Measurements from ENCODE around the gene SDK2.
"Not testable (repeated sequence)": the region's sequence is repeated elsewhere in the genome, so short reads cannot be mapped to it uniquely, and the experiment has no call there.

The SDK2 gene

DNA sequence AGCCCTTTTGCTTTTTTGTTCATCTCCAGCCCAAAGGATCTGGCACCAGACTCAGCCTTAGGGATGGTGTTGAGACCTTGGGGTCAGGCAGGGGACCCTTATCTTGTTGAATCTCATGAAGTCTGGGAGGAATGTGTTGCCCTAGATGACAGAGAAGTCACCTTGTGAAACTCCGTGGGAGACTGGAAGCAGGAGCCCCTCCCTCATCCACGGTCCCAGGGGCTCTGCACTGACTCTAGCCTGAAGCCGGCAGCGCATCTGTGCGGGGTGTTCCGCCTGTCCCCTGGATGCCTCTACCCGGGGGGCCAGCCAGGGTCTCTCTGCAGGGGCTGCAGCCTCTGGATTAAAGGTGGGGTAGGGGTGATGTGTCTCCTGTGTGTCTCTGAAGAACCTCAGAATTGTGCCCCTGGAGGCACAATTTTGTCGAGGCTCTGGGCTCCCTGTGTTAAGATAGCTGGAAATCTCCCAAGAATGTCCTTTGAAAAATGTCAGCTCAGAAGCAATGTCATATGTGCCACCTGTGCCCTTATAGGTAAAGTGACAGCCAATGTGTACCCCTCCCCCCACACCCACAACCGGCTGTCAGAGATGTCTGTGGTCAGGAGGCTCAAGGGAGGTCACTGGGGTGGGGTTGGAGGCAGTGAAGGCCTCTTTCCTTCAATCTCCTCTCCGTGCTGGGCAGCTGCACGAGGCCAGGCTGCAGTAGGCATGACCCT, 300.3 kb downstream of the SDK2 start:
- no peak for DNase-seq (ENCODE audit: low read depth in 2 of 2)

DNA sequence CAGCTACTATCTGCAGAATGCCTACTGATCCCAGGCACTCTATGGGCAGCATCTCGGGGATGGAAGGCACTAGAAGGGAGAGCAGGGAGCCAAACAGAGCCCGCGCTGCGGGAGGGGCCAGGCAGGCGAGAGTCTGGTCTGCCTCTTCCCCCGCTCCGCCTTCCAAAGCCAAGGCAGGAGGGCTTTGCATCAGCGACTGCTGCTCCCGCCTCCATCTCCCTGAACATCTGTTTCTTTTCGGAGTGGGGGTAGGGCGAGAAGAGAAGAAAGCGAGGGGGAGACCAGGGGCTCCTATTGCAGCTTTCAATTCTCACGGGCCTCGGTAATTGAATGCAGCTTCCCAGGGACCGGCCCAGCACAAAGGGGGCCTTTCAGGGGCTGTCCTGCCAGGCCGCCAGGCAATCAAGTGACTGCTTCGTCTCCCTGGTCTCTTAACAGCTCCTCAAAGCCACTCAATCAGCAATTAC, 301.0 kb downstream of the SDK2 start:
- DNase-seq (ENCODE audit: low read depth in 2 of 2): no peak

DNA sequence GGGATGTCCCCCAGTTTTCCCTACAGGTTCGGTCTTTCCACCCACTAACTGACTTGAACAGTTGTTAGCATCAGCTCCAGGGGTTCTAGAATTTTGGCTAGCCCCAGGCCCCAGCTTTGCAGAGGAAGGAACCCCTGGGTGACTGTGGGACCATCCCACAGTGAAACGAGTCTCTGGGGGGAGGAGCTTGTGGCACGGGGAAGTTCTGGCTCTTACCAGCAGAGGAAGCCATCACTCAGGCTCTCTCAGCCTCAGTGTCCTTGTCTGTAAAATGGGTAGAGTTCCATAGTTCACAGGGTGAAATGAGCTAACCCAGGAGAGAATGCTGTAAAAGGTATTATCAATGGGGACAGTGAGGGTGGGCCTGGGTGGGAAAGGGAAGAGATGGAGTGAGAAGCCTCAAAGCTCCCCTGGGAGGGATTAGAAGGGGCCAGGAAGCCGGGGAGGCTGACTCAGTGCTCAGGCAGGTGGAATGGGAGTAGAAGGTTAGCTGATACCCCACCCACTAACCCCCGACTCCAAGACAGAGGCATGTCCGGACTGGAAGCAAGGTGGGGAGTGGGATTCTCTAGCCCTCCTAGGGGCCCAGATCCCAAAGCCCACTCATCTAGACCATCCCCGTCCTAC, 301.6 kb downstream of the SDK2 start:
- no peak for DNase-seq (ENCODE audit: low read depth in 2 of 2)

DNA sequence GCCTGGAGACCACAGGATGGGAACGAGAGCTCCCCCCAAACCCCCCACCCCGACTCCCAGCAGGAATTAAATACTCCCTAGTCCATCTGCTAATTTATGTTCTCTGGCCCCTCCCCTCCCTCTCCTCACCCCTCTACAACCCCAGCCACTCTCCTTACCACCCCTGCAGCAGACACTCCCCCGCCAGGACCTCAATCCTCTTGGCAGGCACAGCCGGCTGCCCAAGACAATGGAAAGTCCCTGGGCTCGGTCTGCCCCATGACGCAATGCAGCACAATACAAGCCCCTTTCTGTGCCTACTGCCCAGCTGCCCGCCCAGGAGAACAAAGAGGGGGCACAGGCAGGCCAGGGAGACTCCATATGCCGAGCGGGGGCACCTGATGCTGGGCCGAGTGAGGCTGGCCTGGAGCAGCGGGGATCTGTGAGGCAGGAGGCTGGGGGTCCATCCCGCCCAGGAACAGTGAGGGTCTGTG, 302.2 kb downstream of the SDK2 start:
- DNase-seq (ENCODE audit: low read depth in 2 of 2): no peak

GRCh38 chr17:73341350-73342049, 302.7 kb downstream of the SDK2 start:
- DNase-seq (ENCODE audit: low read depth in 2 of 2): no peak

DNA sequence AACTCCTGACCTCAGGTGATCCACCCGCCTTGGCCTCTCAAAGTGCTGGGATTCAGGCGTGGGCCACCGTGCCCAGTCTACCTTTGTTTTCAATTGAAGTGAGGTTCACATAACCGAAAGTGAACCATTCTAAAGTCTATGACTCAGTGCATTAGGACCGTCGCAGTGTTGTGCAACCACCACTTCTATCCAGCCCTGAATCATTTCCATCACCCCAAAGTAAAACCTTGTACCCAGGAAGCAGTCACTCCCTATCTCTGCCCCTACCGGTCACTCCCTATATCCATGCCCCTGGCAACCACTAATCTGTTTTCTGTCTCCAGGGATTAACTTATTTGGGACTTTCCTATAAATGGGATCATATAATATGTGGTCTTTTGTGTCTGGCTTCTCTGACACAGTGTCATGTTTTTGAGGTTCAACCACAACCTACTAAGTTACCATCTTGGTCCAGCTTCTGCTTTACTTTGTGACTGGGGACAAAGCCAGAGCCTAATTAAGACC, 304.1 kb downstream of the SDK2 start:
- DNase-seq (ENCODE audit: low read depth in 2 of 2): no peak

DNA sequence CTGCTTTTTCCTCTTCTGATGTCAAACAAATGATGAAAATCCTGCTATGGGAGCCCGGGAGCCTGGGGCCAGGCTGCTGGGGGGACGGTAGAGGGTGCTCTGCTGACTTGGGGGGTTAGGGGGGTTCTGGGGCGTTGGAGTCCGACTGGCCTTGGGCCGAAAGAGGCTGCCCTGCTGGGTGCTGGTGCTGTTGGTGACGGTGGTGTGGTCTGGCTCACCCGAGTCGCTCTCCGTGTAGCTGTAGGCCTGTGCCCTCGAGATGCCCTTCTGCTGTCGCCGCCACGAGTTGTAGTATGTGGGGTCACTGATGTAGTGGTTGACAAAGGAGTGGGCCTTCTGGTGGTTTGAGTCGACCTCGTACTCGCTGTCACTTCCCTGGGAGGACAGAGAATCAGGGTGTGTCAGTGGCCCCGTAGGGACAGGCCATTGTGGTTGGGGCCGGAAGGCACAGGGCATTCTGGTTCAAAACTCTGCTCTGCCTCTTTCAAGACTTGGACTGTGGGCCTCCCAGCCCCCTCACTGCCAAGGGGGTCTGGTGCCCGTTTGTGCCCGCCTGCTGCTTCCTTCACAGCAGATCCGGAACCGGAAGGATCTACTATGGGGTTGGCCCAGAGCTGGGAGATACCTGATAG, 305.6 kb downstream of the SDK2 start:
- DNase-seq (ENCODE audit: low read depth in 2 of 2): no peak

GRCh38 chr17:73338050-73338521, 306.2 kb downstream of the SDK2 start:
- no peak for DNase-seq (ENCODE audit: low read depth in 2 of 2)

DNA sequence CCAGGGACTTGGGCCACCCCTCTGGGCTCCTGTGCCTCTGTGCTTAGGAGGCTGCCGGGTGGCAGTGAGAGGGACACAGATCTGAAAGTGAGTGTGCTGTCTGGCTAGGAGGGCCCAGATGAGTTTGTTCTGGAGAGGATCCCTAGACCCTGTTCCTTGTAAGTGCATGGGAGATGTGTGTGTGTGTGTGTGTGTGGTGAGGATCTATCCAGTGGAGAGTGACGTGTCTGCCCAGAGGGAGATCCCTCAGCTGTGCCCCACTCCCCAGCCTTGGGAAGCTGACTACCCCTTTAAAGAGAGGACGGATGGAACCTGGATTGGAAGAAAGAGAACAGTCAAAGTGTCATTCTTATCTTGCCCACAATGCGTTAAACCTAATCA, 306.9 kb downstream of the SDK2 start:
- DNase-seq (ENCODE audit: low read depth in 2 of 2): no peak

DNA sequence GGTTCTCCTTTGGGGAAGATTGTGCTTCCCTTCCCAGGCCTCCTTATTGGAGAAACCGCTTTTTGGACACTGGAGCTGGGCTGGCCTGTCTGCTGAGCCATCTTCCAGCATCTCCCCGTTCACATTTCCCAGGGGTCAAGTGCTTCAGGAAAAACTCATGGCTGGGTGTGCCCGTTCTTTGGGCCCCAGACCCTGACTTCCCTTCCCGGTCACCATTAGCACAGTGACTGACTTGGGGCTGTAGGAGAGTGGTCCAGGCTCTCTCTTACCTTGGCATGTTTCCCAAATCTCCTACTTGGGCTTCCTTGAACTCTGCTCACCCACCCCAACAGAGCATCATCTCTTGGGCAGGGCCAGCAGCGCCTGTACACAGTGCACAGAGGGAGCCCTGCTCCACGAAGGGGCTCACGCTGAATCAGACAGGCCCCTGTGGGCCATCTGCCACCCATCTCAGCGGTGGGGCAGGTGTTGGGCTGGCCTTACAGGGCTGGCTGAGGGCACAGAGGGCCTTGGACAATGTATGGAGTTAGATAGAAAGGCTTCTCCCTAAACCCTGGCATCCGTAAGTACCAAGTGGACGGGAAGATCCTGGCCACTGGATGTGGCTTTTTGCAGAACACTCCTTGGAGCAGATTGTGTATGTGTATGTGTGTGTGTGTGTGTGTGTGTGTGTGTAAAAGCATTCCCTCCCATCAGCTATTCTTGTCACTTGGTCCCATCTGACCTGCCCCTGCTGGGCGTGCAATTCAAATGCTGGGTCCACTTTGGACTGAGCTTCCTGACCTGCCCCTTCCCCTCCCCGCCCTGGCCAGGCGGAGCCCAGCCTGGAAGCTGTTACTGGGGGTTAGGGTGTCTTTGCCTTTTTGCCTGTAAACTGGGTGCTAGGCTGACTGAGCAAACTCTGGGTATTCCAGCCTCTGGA, 307.6 kb downstream of the SDK2 start:
- no peak for DNase-seq (ENCODE audit: low read depth in 2 of 2)

DNA sequence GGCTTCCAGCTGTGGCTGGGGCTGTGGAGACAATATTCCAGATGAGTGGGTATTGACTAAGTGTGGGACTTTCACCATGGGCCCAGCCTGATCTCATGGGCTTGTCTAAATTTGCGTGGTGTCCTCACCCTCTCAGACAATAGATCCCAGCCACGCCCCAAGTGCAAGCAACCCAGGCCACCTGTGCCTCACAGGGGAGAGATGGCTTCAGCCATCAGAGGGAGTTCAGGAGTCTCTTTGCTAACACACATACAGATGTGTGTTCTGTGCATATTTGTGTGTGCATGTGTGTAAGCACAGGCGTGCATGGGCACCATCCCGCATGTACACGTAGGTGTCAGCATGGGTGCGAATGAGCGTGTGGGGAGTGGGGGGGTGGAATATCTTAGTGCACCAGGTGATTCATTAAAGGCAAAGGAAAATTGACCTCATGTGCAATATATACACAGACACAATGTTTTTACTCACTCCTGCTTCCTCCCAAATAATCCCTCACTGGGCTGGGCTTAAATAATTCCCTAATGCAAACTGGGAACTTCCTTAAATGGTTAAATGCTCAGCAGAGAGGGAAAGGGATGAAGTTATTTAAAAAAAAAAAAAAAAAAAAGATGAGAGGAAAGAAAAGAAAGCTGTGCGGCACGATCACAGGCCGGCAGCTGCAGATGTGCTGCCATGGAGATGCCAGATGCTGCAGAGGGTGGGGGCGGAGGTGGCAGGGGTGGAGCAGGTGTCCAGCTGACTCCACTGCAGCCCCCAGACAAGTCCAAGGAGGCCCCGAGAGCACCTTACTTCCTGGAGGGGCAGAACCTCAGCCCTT, 308.4 kb downstream of the SDK2 start:
- DNase-seq (ENCODE audit: low read depth in 2 of 2): no peak

GRCh38 chr17:73334771-73335513, 309.3 kb downstream of the SDK2 start:
- no peak for DNase-seq (ENCODE audit: low read depth in 2 of 2)

DNA sequence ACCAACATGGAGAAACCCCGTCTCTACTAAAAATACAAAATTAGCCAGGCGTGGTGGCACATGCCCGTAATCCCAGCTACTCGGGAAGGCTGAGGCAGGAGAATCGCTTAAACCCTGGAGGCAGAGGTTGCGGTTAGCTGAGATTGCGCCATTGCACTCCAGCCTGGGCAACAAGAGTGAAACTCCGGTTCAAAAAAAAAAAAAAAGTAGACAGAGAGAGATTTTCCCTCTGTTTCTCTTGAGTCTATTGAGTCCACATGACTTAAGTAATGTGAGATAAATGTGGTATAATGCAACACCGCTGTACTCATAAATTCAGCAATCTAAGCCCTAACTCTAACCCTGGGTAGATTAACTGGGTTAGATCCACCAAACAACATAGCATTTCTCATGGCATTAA, 310.8 kb downstream of the SDK2 start:
- DNase-seq (ENCODE audit: low read depth in 2 of 2): not testable (repeated sequence)

DNA sequence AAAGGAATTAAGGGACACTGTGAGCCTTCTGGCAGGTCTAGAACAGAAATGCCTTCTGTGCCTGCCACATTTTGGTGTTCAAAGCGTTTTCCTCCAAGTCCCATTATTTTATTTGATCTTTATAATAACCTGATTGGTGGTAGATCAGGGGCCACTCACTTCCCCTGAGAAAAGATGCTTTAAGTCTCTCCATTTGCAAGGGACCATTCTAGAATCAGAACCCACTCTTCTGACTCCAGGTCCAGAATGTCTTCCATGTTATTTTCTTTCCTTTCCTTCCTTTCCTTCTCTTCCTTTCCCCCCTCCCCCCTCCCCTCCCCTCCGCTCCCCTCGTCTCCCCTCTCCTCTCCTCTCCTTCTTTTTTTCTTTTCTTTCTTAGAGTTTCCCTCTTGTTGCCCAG, 313.2 kb downstream of the SDK2 start:
- no peak for DNase-seq (ENCODE audit: low read depth in 2 of 2)

DNA sequence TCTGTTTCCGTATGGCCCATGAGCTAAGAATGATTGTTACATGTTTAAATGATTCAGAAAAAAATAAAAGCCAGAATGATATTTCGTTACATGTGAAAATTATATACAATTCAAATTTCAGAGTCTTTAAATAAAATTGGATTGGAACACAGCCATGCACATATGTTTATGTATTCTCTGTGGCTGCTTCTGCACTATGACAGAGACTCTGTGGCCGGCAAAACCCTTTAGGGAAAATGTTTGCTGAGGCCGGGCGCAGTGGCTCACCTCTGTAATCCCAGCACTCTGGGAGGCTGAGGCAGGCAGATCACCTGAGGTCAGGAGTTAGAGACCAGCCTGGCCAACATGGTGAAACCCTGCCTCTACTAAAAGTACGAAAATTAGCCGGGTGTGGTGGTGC, 316.6 kb downstream of the SDK2 start:
- no peak for DNase-seq (ENCODE audit: low read depth in 2 of 2)

- no peak for DNase-seq (ENCODE audit: low read depth in 2 of 2)
Measured at GRCh38 chr17:73325527-73325842, 318.8 kb downstream of the SDK2 start.

- no peak for DNase-seq (ENCODE audit: low read depth in 2 of 2)
Measured at GRCh38 chr17:73324711-73325526, 319.3 kb downstream of the SDK2 start.

GRCh38 chr17:73324160-73324475, 320.1 kb downstream of the SDK2 start:
- DNase-seq (ENCODE audit: low read depth in 2 of 2): no peak

All from stimulated activated CD4-positive, alpha-beta T cell treated with anti-CD3 and anti-CD28 coated beads, Interleukin-1b, Interleukin-23, amount 100 ng/mL, for 1 hour (primary cell).